GM23248 (cell line): ENCODE data around the gene FNDC3B. TPM values are rescaled to one million over a fixed set of nuclear protein-coding genes. Genes with fewer than 3 reads are reported as not detected.
"Not testable (repeated sequence)": the region's sequence is repeated elsewhere in the genome, so short reads cannot be mapped to it uniquely, and the experiment has no call there.

Source experiments
- DNase-seq: peaks from one replicate; pipeline ENCODE4 v3.0.0-alpha.2; 2015
- H2AFZ ChIP-seq: fragments of 200-600 bp; sonication (generic); 2 replicates; pipeline ENCODE4 v1.6.1; 2016; ENCODE audit warnings: antibody characterized with exemption
- H3F3A ChIP-seq: fragments of 200-600 bp; sonication (generic); 2 replicates; pipeline ENCODE4 v1.6.1; 2016; ENCODE audit warnings: mild to moderate bottlenecking, antibody characterized with exemption, mixed run types; ENCODE audit not compliant: insufficient read depth
- H3K27ac ChIP-seq: fragments of 200-600 bp; sonication (generic); 2 replicates; pipeline ENCODE4 v1.5.1; 2016; ENCODE audit warnings: mild to moderate bottlenecking
- H3K27me3 ChIP-seq: fragments of 200-600 bp; sonication (generic); replicated peaks from 2 replicates; pipeline ENCODE4 v1.6.1; 2016; ENCODE audit warnings: mild to moderate bottlenecking; ENCODE audit not compliant: insufficient read depth
- H3K36me3 ChIP-seq: fragments of 200-600 bp; sonication (generic); 2 replicates; pipeline ENCODE4 v1.6.1; 2016; ENCODE audit warnings: low read depth, mild to moderate bottlenecking
- H3K4me1 ChIP-seq: fragments of 200-600 bp; sonication (generic); 2 replicates; pipeline ENCODE4 v1.6.1; 2016; ENCODE audit warnings: mild to moderate bottlenecking; ENCODE audit not compliant: insufficient read depth
- H3K4me2 ChIP-seq: fragments of 200-600 bp; sonication (generic); one replicate; pipeline ENCODE4 v1.6.1; 2016; ENCODE audit warnings: mild to moderate bottlenecking; ENCODE audit not compliant: unreplicated experiment
- H3K4me3 ChIP-seq: fragments of 200-600 bp; sonication (generic); 2 replicates; pipeline ENCODE4 v1.5.1; 2016; ENCODE audit warnings: mild to moderate bottlenecking
- H3K79me2 ChIP-seq: fragments of 200-600 bp; sonication (generic); 2 replicates; pipeline ENCODE4 v1.6.1; 2016; ENCODE audit warnings: mild to moderate bottlenecking; ENCODE audit not compliant: insufficient read depth
- H3K9ac ChIP-seq: fragments of 200-600 bp; sonication (generic); 2 replicates; pipeline ENCODE4 v1.6.1; 2016; ENCODE audit warnings: mild to moderate bottlenecking
- H3K9me2 ChIP-seq: fragments of 200-600 bp; sonication (generic); 2 replicates; pipeline ENCODE4 v1.6.1; 2016; ENCODE audit warnings: mixed run types, mild to moderate bottlenecking, moderate library complexity; ENCODE audit not compliant: insufficient read depth
- H3K9me3 ChIP-seq: fragments of 200-600 bp; sonication (generic); one replicate; pipeline ENCODE4 v1.6.1; 2017; ENCODE audit warnings: low read depth
- H4K20me1 ChIP-seq: fragments of 200-600 bp; sonication (generic); 2 replicates; pipeline ENCODE4 v1.6.0; 2016; ENCODE audit not compliant: insufficient read depth
- EZH2 ChIP-seq: fragments of 200-600 bp; sonication (generic); IDR thresholded peaks from 2 replicates; pipeline ENCODE4 v1.6.1; 2018; ENCODE audit warnings: antibody characterized with exemption, mild to moderate bottlenecking; ENCODE audit not compliant: insufficient read depth, poor library complexity, severe bottlenecking
- EZH2phosphoT487 ChIP-seq: fragments of 200-600 bp; sonication (generic); IDR thresholded peaks from 2 replicates; pipeline ENCODE4 v1.6.1; 2018; ENCODE audit warnings: antibody characterized with exemption, moderate library complexity, mild to moderate bottlenecking, low read depth; ENCODE audit not compliant: insufficient read depth
- WGBS, 2 experiments: methylation state at CpG; one replicate each; pipeline ENCODE4 v1.1.6; 2015 to 2017; ENCODE audit warnings: low lambda C conversion rate in 2 of 2, low coverage in 1 of 2; ENCODE audit errors: missing lambda C conversion rate in 2 of 2; 5-methylcytosine and 5-hydroxymethylcytosine counted together
- in situ Hi-C: fragments of 300-500 bp; cut with MboI; formaldehyde crosslinking; loops from 2 replicates; pipeline ENCODE4 v1.15.0; 2020
- polyA plus RNA-seq: library from polyadenylated mRNA; unstranded; fragments of >200 nt; fragmentation: Nextera tagmentation; extraction: Ambion mirVana; gene quantifications from 2 replicates; pipeline ENCODE4 v1.2.1, GENCODE V29; 2016
- total RNA-seq: library from RNA; depleted of rRNA; stranded (reverse); fragments of >200 nt; shearing (Covaris generic); gene quantifications from 2 replicates; pipeline ENCODE4 v1.2.3, GENCODE V29; 2014

FNDC3B gene
- total and polyA plus RNA-seq, 2 experiments from 2014 or later: 85.5 to 123 TPM

DNA sequence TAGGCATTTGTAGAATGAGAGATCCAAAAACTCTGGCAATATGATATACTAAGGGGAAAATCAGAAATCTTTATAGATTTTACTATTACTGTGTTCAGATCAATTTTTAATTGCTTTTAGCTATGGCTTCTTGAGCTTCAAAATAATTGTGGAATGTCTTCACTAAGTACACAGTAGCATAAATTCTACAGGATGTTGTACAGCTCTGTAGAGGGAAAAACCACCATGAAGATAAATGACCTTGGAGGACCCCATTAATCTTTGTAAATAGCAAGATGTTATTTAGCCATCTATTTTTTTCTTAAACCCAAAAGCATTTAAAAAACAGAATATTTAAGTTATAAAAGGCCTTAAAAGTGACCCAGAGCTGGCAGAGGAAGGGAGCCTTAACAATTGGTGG lies 43.9 kb upstream of the FNDC3B start:
- in situ Hi-C loops: no loop called here
- Histone ChIP-seq H3K9me3 (no peaks in the 10 kb centered on the region), H3F3A (peaks cover 14% of the 10 kb centered on the region), H2AFZ (peak overlapping the region; percentile 38), H3K9ac (peak overlapping the region; percentile 41), H3K27me3 (no peaks in the 10 kb centered on the region), H3K4me3 (no peak overlapping the region), H4K20me1 (no peaks in the 10 kb centered on the region), H3K9me2 (no peaks in the 10 kb centered on the region), H3K4me2 (peak overlapping the region; percentile 46), H3K27ac (peak overlapping the region; percentile 49), H3K36me3 (no peaks in the 10 kb centered on the region), H3K4me1 (peaks cover 17% of the 10 kb centered on the region), H3K79me2 (no peaks in the 10 kb centered on the region)
- no peak for TF ChIP-seq EZH2
- no peak for TF ChIP-seq EZH2phosphoT487
- DNase-seq: no peak

DNA sequence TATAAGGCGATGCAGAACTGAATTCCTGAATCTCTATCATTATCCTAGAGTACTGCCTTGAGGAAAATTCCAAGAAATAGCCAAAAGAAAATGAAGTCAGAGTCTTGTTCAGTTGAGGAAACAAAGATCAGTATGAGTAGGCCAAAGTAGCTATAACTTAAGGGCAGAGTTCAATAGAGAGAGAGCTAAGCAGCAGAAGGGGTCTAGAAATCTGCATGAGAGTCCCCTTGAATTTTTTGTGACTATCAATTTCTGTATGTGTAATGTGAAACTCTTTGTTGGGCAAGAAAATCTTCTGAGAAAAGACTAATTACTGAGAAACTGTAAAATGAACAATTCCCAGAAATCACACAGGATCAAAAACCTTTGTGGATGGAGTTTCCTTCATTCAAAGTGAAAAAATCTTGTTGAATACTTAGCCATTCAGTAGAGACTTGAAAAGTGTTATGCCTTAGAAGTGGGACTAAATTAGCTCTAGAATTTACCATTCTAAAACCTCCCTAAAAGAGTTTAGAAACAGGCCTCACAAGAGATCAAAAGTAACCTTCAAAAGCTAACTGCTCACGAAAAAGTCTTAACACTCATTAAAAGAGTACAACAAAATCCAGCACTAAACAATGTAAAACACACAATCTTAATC lies 43.1 kb upstream of the FNDC3B start:
- no peak overlapping the region for H3K4me3 ChIP-seq
- no peak for DNase-seq
- H3K79me2 ChIP-seq: no peaks in the 10 kb centered on the region
- no peaks in the 10 kb centered on the region for H3K36me3 ChIP-seq
- H3K9ac ChIP-seq: no peak overlapping the region
- no peaks in the 10 kb centered on the region for H4K20me1 ChIP-seq
- 87 to 90% methylated on average over 2 of the region's 2 CpGs for WGBS, 2 experiments
- H3K27ac ChIP-seq: no peak overlapping the region
- H3K4me1 ChIP-seq: peaks cover 17% of the 10 kb centered on the region
- H3F3A ChIP-seq: peaks cover 14% of the 10 kb centered on the region
- H3K4me2 ChIP-seq: no peak overlapping the region
- in situ Hi-C loops: no loop called here
- no peaks in the 10 kb centered on the region for H3K27me3 ChIP-seq
- H3K9me3 ChIP-seq: no peaks in the 10 kb centered on the region
- no peaks in the 10 kb centered on the region for H3K9me2 ChIP-seq
- TF ChIP-seq EZH2: no peak
- TF ChIP-seq EZH2phosphoT487: no peak
- no peak overlapping the region for H2AFZ ChIP-seq

DNA sequence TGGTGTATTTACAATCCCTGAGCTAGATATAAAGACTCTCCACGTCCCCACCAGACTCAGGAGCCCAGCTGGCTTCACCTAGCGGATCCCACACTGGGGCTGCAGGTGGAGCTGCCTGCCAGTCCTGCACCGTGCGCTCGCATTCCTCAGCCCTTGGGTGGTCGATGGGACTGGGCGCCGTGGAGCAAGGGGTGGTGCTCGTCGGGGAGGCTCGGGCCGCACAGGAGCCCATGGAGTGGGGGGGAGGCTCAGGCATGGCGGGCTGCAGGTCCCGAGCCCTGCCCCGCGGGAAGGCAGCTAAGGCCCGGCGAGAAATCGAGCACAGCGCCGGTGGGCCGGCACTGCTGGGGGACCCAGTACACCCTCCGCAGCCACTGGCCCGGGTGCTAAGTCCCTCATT lies 40.6 kb upstream of the FNDC3B start:
- H2AFZ ChIP-seq, H3K27me3 ChIP-seq, H3K9ac ChIP-seq, H3K4me2 ChIP-seq, H3K36me3 ChIP-seq, H4K20me1 ChIP-seq, H3K79me2 ChIP-seq, H3K9me2 ChIP-seq, H3K9me3 ChIP-seq, in situ Hi-C loops, H3K27ac ChIP-seq, H3K4me3 ChIP-seq, DNase-seq: not testable (repeated sequence)
- WGBS, 2 experiments: 87% methylated on average over 10 to 19 of the region's 24 CpGs
- H3K4me1 ChIP-seq: peaks cover 17% of the 10 kb centered on the region
- H3F3A ChIP-seq: peaks cover 14% of the 10 kb centered on the region

DNA sequence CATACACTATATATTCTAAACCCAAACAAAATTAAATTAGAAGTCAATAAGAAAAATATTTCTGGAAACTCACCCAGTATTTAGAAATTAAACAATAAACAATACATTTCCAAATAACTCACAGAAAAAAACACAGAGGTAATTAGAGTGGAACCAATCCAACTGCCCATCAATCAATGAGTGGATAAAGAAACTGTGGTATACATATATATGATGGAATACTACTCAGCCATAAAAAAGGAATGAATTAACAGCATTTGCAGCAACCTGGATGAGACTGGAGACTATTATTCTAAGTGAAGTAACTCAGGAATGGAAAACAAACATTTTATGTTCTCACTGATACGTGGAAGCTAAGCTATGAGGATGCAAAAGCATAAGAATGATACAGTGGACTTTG lies 37.8 kb upstream of the FNDC3B start:
- H3K9me2 ChIP-seq, in situ Hi-C loops, H3K4me1 ChIP-seq, H3K36me3 ChIP-seq, DNase-seq, H3K79me2 ChIP-seq, H4K20me1 ChIP-seq, H2AFZ ChIP-seq, H3K9ac ChIP-seq, H3F3A ChIP-seq, H3K27ac ChIP-seq, H3K9me3 ChIP-seq, H3K4me3 ChIP-seq, H3K27me3 ChIP-seq, H3K4me2 ChIP-seq: not testable (repeated sequence)
- 91 to 100% methylated on average over 1 of the region's 1 CpG for WGBS, 2 experiments

DNA sequence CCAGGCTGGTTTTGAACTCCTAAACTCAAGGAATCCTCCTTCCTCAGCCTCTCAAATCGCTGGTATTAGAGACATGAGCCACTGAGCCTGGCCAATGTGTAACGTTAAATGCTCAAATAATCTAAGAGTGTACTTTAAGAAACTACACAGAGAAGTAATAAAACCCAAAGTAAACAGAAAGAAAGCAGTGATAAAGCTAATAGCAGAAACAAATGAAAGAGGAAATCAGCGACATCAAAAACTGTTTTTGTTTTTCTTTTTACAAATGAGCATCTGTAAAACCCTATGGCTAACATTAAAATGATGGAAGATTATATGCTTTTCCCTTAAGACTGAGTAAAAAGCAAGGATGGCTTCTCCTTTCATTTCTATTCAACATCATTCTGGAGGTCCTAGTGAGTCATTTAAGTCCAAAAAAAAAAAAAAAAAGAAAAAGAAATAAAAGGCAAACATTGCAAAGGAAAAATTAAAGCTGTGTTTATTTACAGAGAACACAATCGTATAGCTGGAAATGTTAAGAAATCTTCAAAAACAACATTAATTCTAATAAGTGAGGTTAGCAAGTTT lies 36.8 kb upstream of the FNDC3B start:
- TF ChIP-seq EZH2phosphoT487 (no peak), EZH2 (no peak)

More for the DNA sequence above, 36.8 kb upstream of the FNDC3B start:
- Histone ChIP-seq H3K79me2 (no peaks in the 10 kb centered on the region), H4K20me1 (no peaks in the 10 kb centered on the region), H2AFZ (0 out of 2 replicates have a peak overlapping the region, but pooled peaks have one; percentile 10), H3K4me1 (no peaks in the 10 kb centered on the region), H3K36me3 (no peaks in the 10 kb centered on the region), H3K27me3 (no peaks in the 10 kb centered on the region), H3K9ac (no peak overlapping the region), H3K9me3 (no peaks in the 10 kb centered on the region), H3K4me3 (no peak overlapping the region), H3K4me2 (no peak overlapping the region), H3K27ac (no peak overlapping the region), H3F3A (no peaks in the 10 kb centered on the region), H3K9me2 (no peaks in the 10 kb centered on the region)
- 74 to 76% methylated on average over 4 of the region's 4 CpGs for WGBS, 2 experiments
- DNase-seq: no peak
- in situ Hi-C loops: no loop called here
